Measurements from ENCODE around the gene SNAP23.

Gene SNAP23

DNA sequence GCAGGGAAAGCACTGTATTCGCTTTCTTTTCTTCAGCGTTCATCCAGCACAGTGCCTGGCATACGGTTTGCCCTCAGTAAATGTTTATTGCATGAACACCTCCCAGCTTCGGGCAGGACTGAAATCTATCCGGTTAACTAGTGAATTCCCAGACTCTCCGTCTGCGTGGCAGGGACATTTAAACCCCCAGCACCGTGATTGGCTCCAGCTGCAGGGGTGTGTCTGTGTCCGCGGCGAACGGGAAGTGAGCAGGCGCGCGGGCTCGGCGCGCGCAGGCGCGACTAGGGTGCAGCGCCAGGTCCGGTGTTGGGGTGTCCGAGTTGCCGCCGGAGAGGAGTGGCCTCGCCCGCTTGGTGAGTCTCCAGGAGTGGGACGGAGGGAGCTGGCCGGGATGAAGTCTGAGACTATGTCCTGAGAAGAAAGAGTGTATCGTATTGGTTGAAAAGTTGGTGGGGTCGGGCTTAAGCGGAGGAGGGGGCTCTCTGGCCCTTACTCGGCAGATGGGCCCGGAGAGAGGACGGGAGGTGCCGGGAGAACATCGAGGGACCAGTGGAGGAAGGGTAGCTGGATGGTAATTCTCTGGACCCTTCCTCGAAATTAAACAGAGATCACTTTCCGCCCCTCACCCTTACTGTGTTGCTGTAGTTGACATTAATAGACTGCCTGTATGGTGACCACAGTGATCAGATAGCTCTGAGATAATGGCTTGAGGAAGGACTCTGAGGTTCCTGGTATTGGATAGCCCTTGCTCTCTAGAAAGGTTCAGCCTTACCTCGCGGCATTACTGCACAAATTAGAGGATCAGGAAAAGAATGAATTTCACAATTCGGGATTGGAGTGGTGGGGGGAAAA, at the start of gene SNAP23:
SNAP23 (plus strand) TSS at position 274 of the 852 bp plus-strand sequence. CDS start 16,213 bp downstream, outside the sequence.
- peak; percentile 57 to 61 for DNase-seq (ENCODE audit: low read depth in 2 of 2)

DNA sequence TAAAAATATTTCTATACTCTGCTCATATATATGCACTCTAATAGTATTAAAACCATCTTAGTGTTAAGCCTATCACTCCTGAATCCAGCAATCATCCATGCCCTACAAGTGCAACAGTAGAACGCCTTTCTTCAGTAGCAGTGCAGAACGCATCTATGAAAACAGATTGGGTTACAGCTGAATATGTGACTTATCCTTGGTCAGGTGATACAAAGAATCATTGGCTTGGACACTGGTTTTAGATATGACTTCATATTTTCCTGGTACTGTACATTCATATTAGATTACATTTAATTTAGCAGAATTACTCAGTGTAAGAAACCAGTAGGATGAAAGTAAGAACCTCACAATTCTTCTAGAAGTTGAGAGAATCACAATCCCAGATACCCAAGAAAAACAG, 47.8 kb upstream of the SNAP23 start:
- DNase-seq (ENCODE audit: low read depth in 2 of 2): no peak

DNA sequence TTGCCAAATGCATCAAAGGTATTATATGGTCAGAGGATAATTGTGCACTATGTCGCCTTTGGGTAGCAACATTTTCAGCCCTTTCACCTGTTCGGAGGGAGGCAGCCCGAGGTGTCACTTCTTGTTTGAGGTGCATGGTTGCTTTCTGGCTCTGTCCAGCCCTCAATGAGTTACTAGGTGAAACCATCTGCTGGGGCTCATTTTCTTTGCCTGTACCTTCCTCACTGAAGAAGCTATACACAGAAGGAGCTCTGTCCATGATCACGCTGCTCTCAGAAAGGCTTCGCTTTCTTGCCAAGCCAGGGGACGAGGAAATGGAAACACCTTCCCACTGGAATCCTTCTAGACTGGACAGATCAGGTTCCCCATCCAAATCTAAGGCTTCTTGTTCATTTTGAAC, 47.2 kb upstream of the SNAP23 start:
- no peak for DNase-seq (ENCODE audit: low read depth in 2 of 2)

DNA sequence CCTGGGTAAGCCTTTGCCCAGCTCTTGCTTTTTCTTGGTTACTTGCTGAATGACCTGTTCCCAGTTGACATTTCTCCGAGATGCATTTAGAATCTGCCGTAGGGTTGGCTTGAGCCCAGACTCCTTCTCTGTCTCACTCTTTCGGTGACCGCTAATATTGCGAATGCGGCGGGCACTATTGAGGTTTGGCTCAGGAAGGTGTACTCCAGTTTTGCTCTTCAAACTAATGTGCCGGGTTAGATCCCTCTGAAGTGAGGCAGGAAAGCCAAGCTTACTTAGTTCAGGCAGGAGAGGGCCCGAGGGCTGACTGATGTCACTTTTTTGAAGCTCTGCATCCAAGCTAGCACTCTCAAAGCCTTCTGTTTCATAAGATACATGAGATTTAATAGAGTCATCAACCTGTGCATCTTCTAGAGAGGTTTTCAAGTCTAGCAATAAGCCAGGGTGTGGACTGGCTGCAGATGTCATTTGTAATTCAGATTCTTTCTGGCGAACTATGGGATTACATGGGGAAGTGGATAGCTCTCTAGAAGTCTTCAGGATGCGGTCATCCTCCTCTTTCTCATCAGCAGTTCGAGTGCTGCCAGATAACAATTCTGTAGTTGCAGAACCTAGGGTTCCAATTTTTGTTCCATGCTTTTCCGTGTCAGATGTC, 45.5 kb upstream of the SNAP23 start:
- DNase-seq (ENCODE audit: low read depth in 2 of 2): no peak

DNA sequence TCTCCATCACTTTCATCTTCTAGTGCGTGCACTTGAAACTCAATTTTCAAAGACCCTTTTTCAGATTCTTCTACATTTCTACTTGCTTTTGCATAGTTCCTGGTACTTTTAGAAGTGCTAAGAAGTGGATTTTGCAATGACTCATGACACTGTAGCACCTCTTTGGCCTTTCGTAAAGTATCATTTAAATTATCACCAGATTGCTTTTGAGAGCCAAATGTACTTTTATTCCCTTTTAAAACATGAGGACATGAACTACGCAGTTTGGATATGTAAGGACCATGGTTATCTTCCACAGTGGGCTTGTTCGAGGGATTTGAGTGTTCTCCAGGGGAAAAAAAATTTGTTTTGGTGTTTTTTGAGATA, 45.0 kb upstream of the SNAP23 start:
- DNase-seq (ENCODE audit: low read depth in 2 of 2): no peak

DNA sequence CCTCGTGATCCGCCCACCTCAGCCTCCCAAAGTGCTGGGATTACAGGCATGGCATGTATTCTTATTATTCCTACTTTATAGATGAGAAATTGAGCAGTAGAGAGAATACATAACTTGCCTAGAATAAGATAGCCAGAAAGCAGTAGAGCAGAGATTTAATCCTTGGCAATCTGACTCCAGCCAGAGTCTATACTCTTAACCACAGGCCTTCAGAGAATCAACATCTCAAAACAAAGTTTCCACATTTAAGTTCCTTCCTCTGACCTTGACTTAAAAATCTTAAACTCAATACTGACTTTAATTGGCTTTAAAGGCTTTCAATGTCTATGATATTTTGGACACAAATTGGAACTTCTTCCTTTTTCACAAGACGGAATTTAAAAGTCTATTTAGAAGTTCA, 41.6 kb upstream of the SNAP23 start:
- no peak for DNase-seq (ENCODE audit: low read depth in 2 of 2)

- DNase-seq (ENCODE audit: low read depth in 2 of 2): no peak
These were observed 38.9 kb upstream of the SNAP23 start for GRCh38 chr15:42456531-42456930.

- DNase-seq (ENCODE audit: low read depth in 2 of 2): no peak
These were observed 38.5 kb upstream of the SNAP23 start for GRCh38 chr15:42456971-42457370.

- no peak for DNase-seq (ENCODE audit: low read depth in 2 of 2)
These were observed 37.7 kb upstream of the SNAP23 start for GRCh38 chr15:42457445-42458442.

DNA sequence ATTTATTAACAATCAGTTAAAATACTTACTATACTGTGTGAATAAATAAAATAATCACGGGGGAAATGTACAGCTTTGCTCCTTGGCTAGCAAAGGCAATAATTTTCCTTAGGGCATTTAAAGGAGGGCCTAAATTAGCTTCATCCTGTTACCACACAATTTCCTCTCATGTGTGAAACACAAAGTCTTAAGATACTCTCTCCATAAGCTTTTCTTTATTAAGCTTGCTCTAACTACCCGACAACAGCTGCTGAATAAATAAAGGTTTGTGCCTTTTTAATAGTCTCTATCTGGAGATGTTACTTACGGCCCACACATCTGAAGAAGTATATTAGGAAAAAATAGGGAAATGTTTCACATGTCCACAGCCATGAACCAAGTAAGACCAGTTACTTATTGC, 34.2 kb upstream of the SNAP23 start:
- no peak for DNase-seq (ENCODE audit: low read depth in 2 of 2)

DNA sequence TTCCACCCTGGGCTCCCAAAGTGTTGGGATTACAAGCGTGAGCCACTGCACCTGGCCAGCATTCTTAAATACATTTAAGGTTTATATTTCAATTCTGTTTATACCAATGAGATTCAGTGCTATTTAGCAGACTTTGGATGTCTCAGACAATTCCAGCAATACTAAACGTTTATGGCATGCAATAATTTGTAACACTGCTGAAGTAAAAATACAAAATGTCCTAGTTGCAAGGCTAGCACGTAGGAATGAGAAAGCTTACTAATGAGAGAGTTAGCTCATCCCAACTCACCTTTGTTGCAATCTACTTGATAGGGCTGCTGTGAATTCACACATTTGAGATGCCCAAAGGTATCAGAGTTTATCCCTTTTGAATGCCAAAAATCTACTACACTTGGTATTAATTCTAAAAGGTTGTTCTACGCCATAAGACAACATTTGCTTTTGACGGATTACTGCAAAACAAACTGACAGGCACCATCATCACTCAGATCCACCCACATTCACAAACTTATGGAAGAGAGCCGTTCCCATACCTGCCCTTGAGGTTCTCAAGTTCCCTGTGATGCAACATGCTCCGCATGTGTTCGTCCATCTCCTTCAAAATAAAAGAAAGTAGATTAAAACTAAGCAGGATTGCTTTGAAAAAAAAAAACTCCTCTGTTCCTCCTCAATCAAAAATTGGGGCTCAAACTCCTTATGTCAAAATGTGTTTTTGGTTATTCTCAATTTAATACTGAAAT, 29.7 kb upstream of the SNAP23 start:
- no peak for DNase-seq (ENCODE audit: low read depth in 2 of 2)

DNA sequence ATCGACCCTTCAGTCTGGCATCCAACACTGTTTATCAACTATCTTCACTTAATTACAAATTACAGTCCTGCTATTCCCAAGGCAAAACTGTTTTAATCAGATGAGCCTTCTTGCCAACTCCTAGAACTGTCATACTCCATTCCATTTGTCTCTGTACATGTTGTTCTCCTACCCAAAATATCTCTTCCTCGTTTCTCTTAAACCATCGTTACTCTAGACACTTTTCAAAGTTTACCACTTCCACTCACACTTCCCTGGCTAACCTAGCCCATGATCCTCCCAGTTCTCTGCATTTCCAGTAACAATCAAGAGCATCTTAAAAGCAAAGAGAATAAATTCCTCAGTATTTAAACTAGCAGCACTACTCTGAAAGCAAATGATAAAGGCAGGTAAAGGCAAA, 24.4 kb upstream of the SNAP23 start:
- no peak for DNase-seq (ENCODE audit: low read depth in 2 of 2)

DNA sequence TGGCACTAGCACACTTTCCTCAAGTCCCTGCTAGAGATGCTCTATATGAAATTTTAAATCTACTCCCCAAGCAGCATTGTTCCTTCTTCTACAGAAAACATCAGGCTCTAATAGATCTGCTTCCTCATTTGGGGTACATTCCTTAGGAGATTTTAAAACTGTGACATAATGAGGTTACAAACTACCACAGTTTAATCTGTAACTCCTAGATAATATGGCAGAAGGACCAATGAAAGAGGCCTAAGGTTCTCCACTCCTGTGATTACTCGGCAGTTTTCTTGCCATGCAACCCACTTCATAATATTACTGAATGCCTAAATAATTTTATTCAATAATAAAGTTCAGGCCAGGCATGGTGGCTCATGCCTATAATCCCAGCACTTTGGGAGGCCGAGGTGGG, 20.6 kb upstream of the SNAP23 start:
- no peak for DNase-seq (ENCODE audit: low read depth in 2 of 2)

GRCh38 chr15:42482701-42483100, 12.7 kb upstream of the SNAP23 start:
- no peak for DNase-seq (ENCODE audit: low read depth in 2 of 2)

- no peak for DNase-seq (ENCODE audit: low read depth in 2 of 2)
These were observed 11.8 kb upstream of the SNAP23 start for GRCh38 chr15:42483677-42484076.

DNA sequence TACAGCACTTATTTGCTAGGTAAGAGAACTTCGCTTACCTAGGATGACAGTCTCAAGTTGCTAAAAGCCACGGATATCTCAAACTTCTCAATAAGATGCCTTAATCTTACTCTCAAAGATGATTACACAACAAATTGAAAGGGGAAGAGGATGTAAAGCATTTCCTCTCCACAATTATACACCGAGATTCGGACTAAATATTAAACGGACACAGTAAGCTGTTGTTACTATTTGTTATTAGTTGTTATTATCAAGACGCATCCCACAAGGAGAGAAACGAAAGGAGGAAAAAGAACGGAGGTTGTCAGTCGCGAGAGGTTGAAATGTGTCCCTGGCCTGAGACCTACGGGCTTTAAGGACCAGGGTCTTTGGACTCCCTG, 5.2 kb upstream of the SNAP23 start:
- no peak for DNase-seq (ENCODE audit: low read depth in 2 of 2)

GRCh38 chr15:42490671-42491538, 4.5 kb upstream of the SNAP23 start, which contains the start of gene ZNF106:
TSS of gene ZNF106 (minus strand) at chr15:42491141. CDS start at chr15:42472289, 18,852 bp downstream.
- peak; percentile 73 to 80 for DNase-seq (ENCODE audit: low read depth in 2 of 2)

DNA sequence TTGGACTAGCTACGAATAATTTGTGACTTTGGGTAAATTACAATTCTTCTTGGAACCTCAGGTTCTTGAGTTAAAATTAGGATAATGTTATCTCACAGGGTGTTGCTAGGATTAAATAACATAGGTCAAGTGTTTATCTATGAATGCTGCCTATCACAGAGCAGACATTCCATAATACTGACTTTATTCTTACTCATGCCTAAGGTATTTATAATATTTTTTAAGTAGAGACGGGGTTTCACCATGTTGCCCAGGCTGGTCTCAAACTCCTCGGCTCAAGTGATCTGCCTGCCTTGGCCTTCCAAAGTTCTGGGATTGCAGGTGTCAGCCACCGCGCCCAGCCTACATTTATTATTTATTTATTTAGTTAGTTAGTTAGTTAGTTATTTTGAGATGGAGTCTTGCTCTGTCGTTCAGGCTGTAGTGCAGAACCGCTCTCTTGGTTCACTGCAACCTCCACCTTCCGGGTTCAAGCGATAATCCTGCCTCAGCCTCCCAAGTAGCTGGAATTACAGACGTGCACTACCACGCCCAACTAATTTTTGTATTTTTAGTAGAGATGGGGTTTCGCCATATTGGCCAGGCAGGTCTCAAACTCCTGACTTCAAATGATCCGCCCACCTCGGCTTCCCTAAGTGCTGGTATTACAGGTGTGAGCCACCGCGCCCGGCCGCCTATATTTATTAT, 3.8 kb upstream of the SNAP23 start:
- no peak for DNase-seq (ENCODE audit: low read depth in 2 of 2)

GRCh38 chr15:42493679-42494078, 1.8 kb upstream of the SNAP23 start:
- no peak for DNase-seq (ENCODE audit: low read depth in 2 of 2)

- peak in 1 of 2 donors; percentile 13 for DNase-seq (ENCODE audit: low read depth in 2 of 2)
These were observed 455 bp upstream of the SNAP23 start for GRCh38 chr15:42494998-42495360.

All from stimulated activated CD8-positive, alpha-beta memory T cell treated with anti-CD3 and anti-CD28 coated beads, Interleukin-15, amount 100 ng/mL, for 4 hours (primary cell).